HCT116 (cell line): ENCODE results near the gene MYRF. TPM values are rescaled to one million over a fixed set of nuclear protein-coding genes. Genes with fewer than 3 reads are reported as not detected.

Experiments used
- ATAC-seq: fragments of 200-7000 bp; cut with Tn5 transposase; 2 replicates; pipeline ENCODE4 v1.9.1; 2020; ENCODE audit warnings: mild to moderate bottlenecking, moderate library complexity
- BruUV-seq: library from RNA; stranded (reverse); fragments of 400-500 nt; replicated peaks from 2 replicates; lab custom pipeline; 2021; lab: Mats Ljungman, UMichigan
- CTCF ChIA-PET: fragments of 300-600 bp; sonication (Branson Sonifier 250); formaldehyde crosslinking; loops from one replicate; lab custom pipeline; 2021; ENCODE audit warnings: antibody characterized with exemption; lab: Charles Lee
- POLR2A ChIA-PET: fragments of 300-600, 350-600 bp; sonication (Branson Sonifier 250); formaldehyde crosslinking; loops from one replicate; lab custom pipeline; 2021; ENCODE audit warnings: antibody characterized with exemption; lab: Charles Lee
- RAD21 ChIA-PET, 2 experiments: fragments of 300-600 bp; sonication (Branson Sonifier 250); formaldehyde crosslinking; loops; one replicate each; lab custom pipeline; 2023; ENCODE audit warnings: low total read pairs in 2 of 2; ENCODE audit not compliant: uncharacterized antibody in 2 of 2, unreplicated experiment in 2 of 2, low non-redundant PET in 1 of 2; lab: Charles Lee
- DNase-seq: peaks from one replicate; pipeline ENCODE4 v3.0.0-alpha.2; 2010; ENCODE audit warnings: low read depth, low spot score
- H2AFZ ChIP-seq: fragments of 200-600 bp; shearing (Covaris generic), sonication (generic); 2 replicates; pipeline ENCODE4 v1.6.1; 2017; ENCODE audit warnings: low read depth, mixed run types, mixed read lengths, antibody characterized with exemption, low read length; ENCODE audit not compliant: poor library complexity, severe bottlenecking
- H3K27ac ChIP-seq: 2 replicates; pipeline ENCODE4 v1.5.1; 2012; ENCODE audit warnings: low read depth, low read length
- H3K27me3 ChIP-seq: fragments of 200-600 bp; sonication (generic); 2 replicates; pipeline ENCODE4 v1.6.1; 2016; ENCODE audit warnings: mixed run types, low read length, mixed read lengths; ENCODE audit not compliant: insufficient read depth
- H3K36me3 ChIP-seq, 2 experiments: fragments of 200-500 bp in 1 of 2; fragments of 200-600 bp in 1 of 2; sonication (Bioruptor generic) in 1 of 2; sonication (generic) in 1 of 2; 2 replicates each; pipeline versions ENCODE4 v1.5.1 to v1.6.1; 2014 to 2016; ENCODE audit warnings: low read length in 2 of 2, inconsistent platforms in 1 of 2, mixed read lengths in 1 of 2, mixed run types in 1 of 2; ENCODE audit not compliant: insufficient read depth in 2 of 2, control insufficient read depth in 1 of 2
- H3K4me1 ChIP-seq, 2 experiments: fragments of 200-600 bp in 1 of 2; sonication (generic) in 1 of 2; 2 replicates each; pipeline versions ENCODE4 v1.5.1 to v1.6.1; 2012 to 2017; ENCODE audit warnings: low read length in 2 of 2, inconsistent platforms in 1 of 2, mild to moderate bottlenecking in 1 of 2, mixed read lengths in 1 of 2, mixed run types in 1 of 2, moderate library complexity in 1 of 2; ENCODE audit not compliant: insufficient read depth in 2 of 2, control insufficient read depth in 1 of 2
- H3K4me2 ChIP-seq: fragments of 200-600 bp; sonication (generic); 2 replicates; pipeline ENCODE4 v1.6.1; 2017; ENCODE audit warnings: mixed run types, low read length, mixed read lengths
- H3K4me3 ChIP-seq, 2 experiments: fragments of 200-600 bp in 1 of 2; sonication (generic) in 1 of 2; replicated peaks in 1 of 2; 2 replicates each; pipeline ENCODE4 v1.5.1; 2011 to 2016; ENCODE audit warnings: low read length in 2 of 2, control low read depth in 1 of 2, low read depth in 1 of 2, mild to moderate bottlenecking in 1 of 2, mixed read lengths in 1 of 2, mixed run types in 1 of 2
- H3K79me2 ChIP-seq: fragments of 200-600 bp; sonication (generic); 2 replicates; pipeline ENCODE4 v1.6.1; 2017; ENCODE audit warnings: mild to moderate bottlenecking, mixed run types, low read length, moderate library complexity, mixed read lengths; ENCODE audit not compliant: insufficient read depth
- H3K9ac ChIP-seq: fragments of 200-600 bp; sonication (generic); 2 replicates; pipeline ENCODE4 v1.6.1; 2016; ENCODE audit warnings: low read length, mixed read lengths
- H3K9me2 ChIP-seq: fragments of 200-600 bp; sonication (generic), shearing (Covaris generic); 2 replicates; pipeline ENCODE4 v1.6.1; 2017; ENCODE audit warnings: mixed run types, mild to moderate bottlenecking, moderate library complexity; ENCODE audit not compliant: insufficient read depth
- H3K9me3 ChIP-seq, 2 experiments: fragments of 200-500 bp in 1 of 2; fragments of 200-600 bp in 1 of 2; sonication (Bioruptor generic) in 1 of 2; sonication (generic) in 1 of 2; 2 replicates each; pipeline ENCODE4 v1.6.1; 2014 to 2017; ENCODE audit warnings: low read length in 2 of 2, mixed read lengths in 2 of 2, inconsistent platforms in 1 of 2, low read depth in 1 of 2, mild to moderate bottlenecking in 1 of 2, mixed run types in 1 of 2, moderate library complexity in 1 of 2; ENCODE audit not compliant: control insufficient read depth in 1 of 2, insufficient read depth in 1 of 2
- H4K20me1 ChIP-seq: fragments of 200-600 bp; sonication (generic), shearing (Covaris generic); 2 replicates; pipeline ENCODE4 v1.6.1; 2017; ENCODE audit warnings: mixed run types, mild to moderate bottlenecking, moderate library complexity; ENCODE audit not compliant: insufficient read depth
- CEBPB ChIP-seq: IDR thresholded peaks from 2 replicates; pipeline ENCODE4 v1.6.1; 2012; ENCODE audit warnings: low read depth
- CTCF ChIP-seq, 3 experiments: fragments of 200-600 bp in 1 of 3; sonication (generic) in 1 of 3; IDR thresholded peaks in 2 of 3; conservative IDR thresholded peaks in 1 of 3; 2 replicates each; pipeline ENCODE4 v1.5.1; 2012 to 2017; ENCODE audit warnings: low read depth in 2 of 3, low read length in 2 of 3, antibody characterized with exemption in 1 of 3, borderline replicate concordance in 1 of 3, control low read depth in 1 of 3, mild to moderate bottlenecking in 1 of 3, mixed read lengths in 1 of 3, mixed run types in 1 of 3, moderate library complexity in 1 of 3; ENCODE audit not compliant: insufficient read depth in 1 of 3
- EGR1 ChIP-seq: IDR thresholded peaks from 2 replicates; pipeline ENCODE4 v1.6.1; 2012; ENCODE audit warnings: low read depth
- ELF1 ChIP-seq: IDR thresholded peaks from 2 replicates; pipeline ENCODE4 v1.6.1; 2012; ENCODE audit warnings: low read depth, borderline replicate concordance
- EZH2phosphoT487 ChIP-seq: fragments of 200-600 bp; IDR thresholded peaks from 2 replicates; pipeline ENCODE4 v1.6.1; 2018; ENCODE audit warnings: antibody characterized with exemption, borderline replicate concordance
- FOSL1 ChIP-seq: IDR thresholded peaks from 2 replicates; pipeline ENCODE4 v1.6.1; 2012; ENCODE audit warnings: low read depth
- JUND ChIP-seq: IDR thresholded peaks from 2 replicates; pipeline ENCODE4 v1.6.1; 2012
- MAX ChIP-seq: IDR thresholded peaks from 2 replicates; pipeline ENCODE4 v1.6.1; 2012
- POLR2A ChIP-seq: IDR thresholded peaks from 2 replicates; pipeline ENCODE4 v1.7.0; 2011; ENCODE audit warnings: borderline replicate concordance; ENCODE audit not compliant: insufficient read depth, insufficient read length; ENCODE audit errors: extremely low read depth
- POLR2AphosphoS5 ChIP-seq: IDR thresholded peaks from 2 replicates; pipeline ENCODE4 v1.6.1; 2011; ENCODE audit warnings: mild to moderate bottlenecking, low read depth, low read length, moderate library complexity
- RAD21 ChIP-seq: IDR thresholded peaks from 2 replicates; pipeline ENCODE4 v1.6.1; 2012; ENCODE audit warnings: low read depth, mild to moderate bottlenecking
- SIN3A ChIP-seq: IDR thresholded peaks from 2 replicates; pipeline ENCODE4 v1.6.1; 2012; ENCODE audit warnings: low read depth
- SP1 ChIP-seq: IDR thresholded peaks from 2 replicates; pipeline ENCODE4 v1.6.1; 2012; ENCODE audit warnings: low read depth
- SRF ChIP-seq: IDR thresholded peaks from 2 replicates; pipeline ENCODE4 v1.6.1; 2012; ENCODE audit warnings: low read depth
- TCF7L2 ChIP-seq: IDR thresholded peaks from 2 replicates; pipeline ENCODE4 v1.7.0; 2011; ENCODE audit warnings: borderline replicate concordance, inconsistent platforms; ENCODE audit not compliant: insufficient read depth, insufficient read length; ENCODE audit errors: extremely low read depth
- YY1 ChIP-seq: IDR thresholded peaks from 2 replicates; pipeline ENCODE4 v1.6.1; 2011; ENCODE audit warnings: low read length, low read depth, moderate library complexity, mild to moderate bottlenecking; ENCODE audit not compliant: insufficient replicate concordance; ENCODE audit errors: extremely low read depth
- ZNF274 ChIP-seq: fragments of 200-500 bp; sonication (Bioruptor generic); IDR thresholded peaks from 2 replicates; pipeline ENCODE4 v1.6.1; 2014; ENCODE audit warnings: mild to moderate bottlenecking, low read depth, low read length, inconsistent platforms
- intact Hi-C: fragments of 100-400 bp; cut with micrococcal nuclease; formaldehyde crosslinking; loops from 2 replicates; pipeline ENCODE4 v1.10.0; 2022
- total RNA-seq: library from RNA; stranded (reverse); gene quantifications from one replicate; pipeline ENCODE4 v1.2.1, GENCODE V29; 2021; ENCODE audit not compliant: unreplicated experiment

Gene MYRF
- total RNA-seq, 1 experiment from 2014 or later, result 52.3 TPM

GRCh38 chr11:61829806-61830205 is 77.4 kb downstream of the MYRF start:
- intact Hi-C loops, result no loop called here
- Histone ChIP-seq H3K36me3 (no peaks in the 10 kb centered on the region), H3K27ac (no peak overlapping the region), H3K4me2 (no peak overlapping the region), H3K9ac (no peak overlapping the region), H3K9me2 (no peaks in the 10 kb centered on the region), H3K9me3 (no peaks in the 10 kb centered on the region), H3K79me2 (no peaks in the 10 kb centered on the region), H4K20me1 (no peaks in the 10 kb centered on the region), H2AFZ (no peak overlapping the region), H3K27me3 (no peaks in the 10 kb centered on the region), H3K4me3 (no peak overlapping the region), H3K4me1 (no peaks in the 10 kb centered on the region)
- POLR2A ChIA-PET, result no interaction called here
- CTCF ChIA-PET, result no interaction called here
- RAD21 ChIA-PET, result no interaction called here
- no TSS peak for BruUV-seq
- no peak for DNase-seq
- ATAC-seq, result no peak
- TF ChIP-seq YY1, result no peak
- no peak for TF ChIP-seq POLR2AphosphoS5
- no peak for TF ChIP-seq FOSL1
- no peak for TF ChIP-seq SIN3A

- no peaks in the 10 kb centered on the region for H3K27me3 ChIP-seq
- H3K4me1 ChIP-seq, result peaks cover 0 to 5% of the 10 kb centered on the region in 2 experiments; a peak in 1 of 4 replicates
- intact Hi-C loops, result no loop called here
- H2AFZ ChIP-seq, result no peak overlapping the region
- ChIA-PET POLR2A (no interaction called here), RAD21 (no interaction called here), CTCF (no interaction called here)
- DNase-seq (no peak), ATAC-seq (no peak)
- no peaks in the 10 kb centered on the region for H4K20me1 ChIP-seq
- H3K79me2 ChIP-seq, result no peaks in the 10 kb centered on the region
- no peak overlapping the region for H3K27ac ChIP-seq
- H3K9me3 ChIP-seq, result no peaks in the 10 kb centered on the region
- H3K36me3 ChIP-seq, result no peaks in the 10 kb centered on the region
- H3K9me2 ChIP-seq, result no peaks in the 10 kb centered on the region
- H3K9ac ChIP-seq, result no peak overlapping the region
- TF ChIP-seq ZNF274 (no peak), EZH2phosphoT487 (no peak), TCF7L2 (no peak), SP1 (no peak), CEBPB (no peak), FOSL1 (no peak), YY1 (no peak), CTCF (IDR thresholded peaks at IDR 0.05 in 2 of 3, conservative IDR thresholded peaks at IDR 0.05 in 1 of 3; ENCODE audit: borderline replicate concordance in 1 of 3, insufficient read depth in 1 of 3, low read depth in 2 of 3, low read length in 2 of 3) (no peak), POLR2A (no peak), POLR2AphosphoS5 (no peak), MAX (no peak), EGR1 (no peak), RAD21 (no peak), SRF (no peak), ELF1 (no peak), JUND (no peak)
- BruUV-seq, result no TSS peak
- H3K4me3 ChIP-seq, result no peak overlapping the region
- no peak overlapping the region for H3K4me2 ChIP-seq
Measured at GRCh38 chr11:61830237-61831105, 78.0 kb downstream of the MYRF start.
